GM21447 (cell line): ENCODE data around the gene CREB3L2.

Experiments
- ATAC-seq: cut with Tn5 transposase; IDR thresholded peaks from one replicate; pipeline ENCODE4 v1.9.1; 2021; ENCODE audit not compliant: unreplicated experiment

Gene CREB3L2

GRCh38 chr7:137953665-137954470 is 48.0 kb downstream of the CREB3L2 start:
- ATAC-seq = no peak

- ATAC-seq = no peak
Measured at GRCh38 chr7:137953043-137953664, 48.7 kb downstream of the CREB3L2 start.

GRCh38 chr7:137952426-137952805 is 49.5 kb downstream of the CREB3L2 start:
- ATAC-seq = no peak

- ATAC-seq = no peak
Measured at GRCh38 chr7:137951700-137952425, 50.0 kb downstream of the CREB3L2 start.

- no peak for ATAC-seq
Measured at GRCh38 chr7:137950967-137951366, 50.9 kb downstream of the CREB3L2 start.

- no peak for ATAC-seq
Measured at GRCh38 chr7:137950263-137950621, 51.6 kb downstream of the CREB3L2 start.

- ATAC-seq = no peak
Measured at GRCh38 chr7:137949416-137950262, 52.2 kb downstream of the CREB3L2 start.

- no peak for ATAC-seq
Measured at GRCh38 chr7:137948845-137949330, 53.0 kb downstream of the CREB3L2 start.

GRCh38 chr7:137948083-137948844 is 53.6 kb downstream of the CREB3L2 start:
- no peak for ATAC-seq

GRCh38 chr7:137947046-137947445 is 54.8 kb downstream of the CREB3L2 start:
- no peak for ATAC-seq

- no peak for ATAC-seq
Measured at GRCh38 chr7:137946011-137946410, 55.9 kb downstream of the CREB3L2 start.

GRCh38 chr7:137944168-137944567 is 57.7 kb downstream of the CREB3L2 start:
- no peak for ATAC-seq

- no peak for ATAC-seq
Measured at GRCh38 chr7:137943132-137943551, 58.7 kb downstream of the CREB3L2 start.

- ATAC-seq = no peak
Measured at GRCh38 chr7:137942484-137943115, 59.3 kb downstream of the CREB3L2 start.

GRCh38 chr7:137940656-137941518 is 61.0 kb downstream of the CREB3L2 start:
- ATAC-seq = no peak

- ATAC-seq = no peak
Measured at GRCh38 chr7:137940218-137940617, 61.7 kb downstream of the CREB3L2 start.

- no peak for ATAC-seq
Measured at GRCh38 chr7:137937202-137937560, 64.7 kb downstream of the CREB3L2 start.

GRCh38 chr7:137936509-137937201 is 65.2 kb downstream of the CREB3L2 start:
- ATAC-seq = no peak
